Stimulated activated CD8-positive, alpha-beta memory T cell treated with anti-CD3 and anti-CD28 coated beads, Interleukin-2, amount 100 ng/mL, for 1 hour (primary cell): Measurements from ENCODE around the gene NAGK.
"Not testable (repeated sequence)": the region's sequence is repeated elsewhere in the genome, so short reads cannot be mapped to it uniquely, and the experiment has no call there.

Experiments used
- DNase-seq, 2 donors: peaks; one replicate each; pipeline ENCODE4 v3.0.0-alpha.2; 2020; ENCODE audit warnings: low read depth in 2 of 2

NAGK gene

GRCh38 chr2:71069376-71069775, 928 bp downstream of the NAGK start:
- DNase-seq, result no peak

GRCh38 chr2:71070294-71071093, 2.0 kb downstream of the NAGK start:
- no peak for DNase-seq

GRCh38 chr2:71071681-71072398, 3.4 kb downstream of the NAGK start:
- peak in 1 of 2 donors; percentile 23 for DNase-seq

GRCh38 chr2:71072492-71072891, 4.0 kb downstream of the NAGK start:
- no peak for DNase-seq

GRCh38 chr2:71073475-71073874, 5.0 kb downstream of the NAGK start:
- DNase-seq, result no peak

GRCh38 chr2:71074893-71075395, 6.5 kb downstream of the NAGK start:
- no peak for DNase-seq

GRCh38 chr2:71078624-71079023, 10.2 kb downstream of the NAGK start:
- no peak for DNase-seq

DNA sequence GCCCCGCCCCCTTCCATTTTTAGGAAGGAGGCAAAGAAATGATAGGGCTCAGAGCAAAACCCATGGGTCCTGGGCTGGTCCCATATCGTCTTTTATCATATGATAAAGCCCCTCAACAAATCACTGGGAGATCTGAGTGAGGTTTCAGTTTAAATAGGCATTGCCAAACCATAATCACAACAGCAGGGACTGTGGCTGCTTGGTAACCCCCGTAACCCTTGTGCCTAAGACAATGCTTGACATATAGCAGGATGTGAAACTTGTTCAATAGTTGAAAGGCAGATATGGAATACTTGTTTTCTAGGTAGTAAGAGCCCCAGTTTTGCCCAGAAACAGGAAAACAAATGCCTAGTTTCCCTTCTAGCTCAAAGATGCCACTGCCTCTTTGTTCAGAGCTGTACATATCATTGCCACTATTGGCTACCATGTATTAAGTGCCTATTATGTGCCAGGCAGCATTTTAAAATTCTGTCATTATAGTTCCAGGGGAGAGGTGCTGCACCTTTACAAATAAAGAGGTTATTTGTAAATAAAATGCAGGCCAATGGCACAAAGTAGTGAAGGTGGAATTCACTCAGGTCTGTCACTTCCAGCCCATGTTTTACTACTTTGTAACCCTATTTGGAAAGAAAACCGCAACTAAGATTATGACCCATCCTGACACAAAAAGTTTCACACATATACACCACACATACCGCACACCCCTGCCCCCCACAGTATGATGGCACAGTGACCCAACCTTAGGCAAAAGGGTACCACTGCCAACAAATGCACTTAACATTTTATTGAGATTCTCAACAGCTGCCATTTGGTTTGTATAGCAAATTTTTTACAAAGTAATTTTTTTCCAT, 14.2 kb downstream of the NAGK start:
- no peak for DNase-seq

DNA sequence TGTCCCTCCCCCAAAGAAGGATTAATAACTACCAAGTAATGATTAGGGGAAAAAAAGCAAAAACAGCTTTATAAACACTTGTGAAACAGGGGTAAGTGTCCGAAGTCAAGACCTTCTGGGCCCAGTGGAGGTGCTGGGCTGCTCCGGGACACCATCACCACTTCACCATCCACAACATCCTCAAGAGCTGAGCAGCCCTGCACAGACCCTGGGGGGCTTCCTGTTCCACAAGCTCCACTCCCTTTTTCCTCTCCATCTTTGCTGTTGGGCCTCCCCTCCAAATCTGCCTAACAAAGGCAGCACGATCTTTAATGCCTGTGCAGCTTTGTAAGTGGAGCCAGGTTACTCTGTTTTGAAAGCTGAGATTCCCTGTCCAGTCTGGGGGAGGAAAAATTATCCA, 14.8 kb downstream of the NAGK start:
- not testable (repeated sequence) for DNase-seq

DNA sequence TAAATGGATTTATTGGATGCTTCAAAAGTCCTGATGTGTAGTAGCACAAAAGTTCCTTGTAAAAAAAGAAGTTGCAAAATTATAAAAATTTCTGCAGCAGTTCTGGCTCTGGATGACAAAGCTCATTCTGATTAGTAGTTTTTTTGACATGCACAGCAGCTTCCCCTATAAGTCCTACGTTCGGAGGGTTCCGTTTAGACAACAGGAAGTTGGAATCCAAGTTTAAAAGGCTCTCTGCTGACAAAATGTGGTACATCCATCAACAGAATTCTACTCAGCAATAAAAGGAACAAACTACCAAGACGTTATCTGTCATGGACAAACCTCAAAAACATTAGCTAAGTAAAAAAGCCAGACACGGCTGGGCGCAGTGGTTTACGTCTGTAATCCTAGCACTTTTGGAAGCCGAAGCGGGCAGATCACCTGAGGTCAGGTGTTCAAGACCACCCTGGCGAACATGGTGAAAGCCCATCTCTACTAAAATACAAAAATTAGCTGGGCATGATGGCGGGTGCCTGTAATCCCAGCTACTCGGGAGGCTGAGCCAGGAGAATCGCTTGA, 15.4 kb downstream of the NAGK start:
- DNase-seq, result not testable (repeated sequence)

DNA sequence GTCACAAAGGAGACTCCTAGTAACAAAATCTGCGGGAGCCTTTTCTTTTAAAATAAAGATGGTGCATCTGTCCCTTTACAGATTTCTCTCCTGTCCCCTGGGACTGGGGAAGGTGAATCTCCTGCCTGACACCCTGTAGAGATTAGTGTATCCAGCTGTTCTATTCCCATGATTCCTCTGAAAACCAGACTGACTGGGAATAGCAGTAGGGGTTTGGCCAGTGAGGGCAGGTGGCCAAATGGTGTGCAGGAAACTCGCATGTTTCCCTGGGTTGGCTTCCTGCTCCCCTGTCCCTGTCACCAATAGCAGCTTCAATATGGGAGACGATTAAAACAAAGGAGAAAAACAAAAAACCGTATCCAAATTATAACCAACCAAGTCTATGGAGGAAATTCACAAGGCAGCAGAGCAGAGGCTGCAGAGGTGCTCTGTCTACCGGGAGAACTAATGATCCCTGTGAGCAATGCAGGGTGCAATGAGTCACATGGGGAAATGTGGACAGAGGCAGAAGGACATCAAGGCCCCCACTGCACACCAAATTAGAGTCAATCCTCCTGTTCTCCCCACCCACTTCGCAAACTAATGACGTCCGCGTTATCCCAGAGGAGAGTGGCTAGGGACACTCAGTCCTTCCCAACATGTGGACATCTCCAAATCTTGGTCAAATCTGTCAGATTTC, 17.0 kb downstream of the NAGK start:
- DNase-seq, result not testable (repeated sequence)

DNA sequence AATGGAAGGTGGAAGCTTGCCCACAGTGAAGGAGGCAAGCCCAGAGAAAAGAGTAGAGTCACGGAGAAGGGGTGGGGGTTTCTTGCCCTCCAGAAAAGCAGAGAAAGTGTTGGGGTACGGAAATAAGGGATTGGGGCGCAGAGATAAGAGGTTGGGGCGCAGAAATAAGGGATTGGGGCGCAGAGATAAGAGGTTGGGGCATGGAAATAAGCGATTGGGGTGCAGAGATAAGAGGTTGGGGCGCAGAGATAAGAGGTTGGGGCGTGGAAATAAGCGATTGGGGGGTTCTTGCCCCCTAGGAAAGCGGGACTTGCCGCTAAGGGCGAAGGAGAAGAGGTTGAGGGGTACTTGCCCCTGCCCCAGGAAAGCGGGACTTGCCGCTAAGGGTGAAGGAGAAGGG, 21.0 kb downstream of the NAGK start:
- DNase-seq, result not testable (repeated sequence)

GRCh38 chr2:71091808-71092207, 23.4 kb downstream of the NAGK start:
- DNase-seq, result not testable (repeated sequence)

- not testable (repeated sequence) for DNase-seq
These were observed 24.2 kb downstream of the NAGK start for GRCh38 chr2:71092491-71093260.

GRCh38 chr2:71100195-71100964, 31.9 kb downstream of the NAGK start:
- DNase-seq, result peak; percentile 10 to 19

GRCh38 chr2:71101656-71102055, 33.2 kb downstream of the NAGK start:
- no peak for DNase-seq

- no peak for DNase-seq
These were observed 34.7 kb downstream of the NAGK start for GRCh38 chr2:71102981-71103681.

DNA sequence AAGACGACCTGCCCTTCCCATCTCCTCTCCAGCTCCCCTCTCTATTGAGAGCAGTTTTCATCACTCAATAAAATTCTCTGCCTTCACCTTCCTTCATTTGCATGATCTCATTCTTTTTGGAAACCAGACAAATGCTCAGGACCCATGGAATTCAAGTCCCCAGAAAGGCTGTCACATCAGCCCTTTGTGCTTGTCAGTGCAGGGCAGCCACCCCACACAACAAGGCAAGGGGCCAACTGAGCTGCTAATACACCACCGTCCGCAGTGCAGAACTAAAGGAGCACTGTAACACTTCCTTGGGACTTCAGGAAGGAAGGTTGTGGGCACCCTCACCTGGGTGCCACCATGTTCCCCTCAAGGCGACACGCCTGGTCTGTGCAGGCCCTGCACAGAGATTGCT, 35.4 kb downstream of the NAGK start:
- no peak for DNase-seq

- DNase-seq, result not testable (repeated sequence)
These were observed 38.0 kb downstream of the NAGK start for GRCh38 chr2:71106463-71106862.
